HG02840 (cell line): ENCODE measurements around the gene GLA.
A peak's percentile ranks its signal among the peaks of the same experiment; 100 is the strongest.

Experiments used
- ATAC-seq: cut with Tn5 transposase; IDR thresholded peaks from one replicate; pipeline ENCODE4 v1.9.1; 2021; ENCODE audit warnings: mild to moderate bottlenecking, moderate library complexity, moderate number of reproducible peaks; ENCODE audit not compliant: unreplicated experiment, low FRiP score

GLA gene

GRCh38 chrX:101360390-101360789 is 47.3 kb downstream of the GLA start:
- no peak for ATAC-seq

- ATAC-seq: no peak
Observed at GRCh38 chrX:101359966-101360365, 47.8 kb downstream of the GLA start.

- ATAC-seq: no peak
Observed at GRCh38 chrX:101357166-101357795, 50.4 kb downstream of the GLA start.

GRCh38 chrX:101349193-101349562 is 58.5 kb downstream of the GLA start:
- no peak for ATAC-seq

GRCh38 chrX:101348452-101349192 is 59.1 kb downstream of the GLA start, which contains the start of gene TIMM8A:
TIMM8A (minus strand) TSS chrX:101348742; CDS start chrX:101348664, 78 bp downstream.
- ATAC-seq: peak; percentile 97

GRCh38 chrX:101347859-101348451 is 59.8 kb downstream of the GLA start:
- peak; percentile 15 for ATAC-seq
